ENCODE data around the gene PGD.

The PGD gene

GRCh38 chr1:10360045-10360444 is 38.8 kb upstream of the PGD start:
- H3K27ac ChIP-seq (ENCODE audit: low read depth, low read length, poor library complexity, severe bottlenecking): no peak overlapping the region
- no peak overlapping the region for H2AFZ ChIP-seq (ENCODE audit: low read length)
- no peaks in the 10 kb centered on the region for H3K4me1 ChIP-seq (ENCODE audit: insufficient read depth, low read length, severe bottlenecking)
- no peaks in the 10 kb centered on the region for H3F3A ChIP-seq (ENCODE audit: insufficient read depth, low read length)
- no peaks in the 10 kb centered on the region for H4K20me1 ChIP-seq (ENCODE audit: insufficient read depth, low read length)
- no peaks in the 10 kb centered on the region for H3K9me2 ChIP-seq (ENCODE audit: low read depth, low read length)
- H3K4me2 ChIP-seq (ENCODE audit: low read length): no peak overlapping the region
- no peaks in the 10 kb centered on the region for H3K9me3 ChIP-seq (ENCODE audit: low read length)
- no peaks in the 10 kb centered on the region for H3K27me3 ChIP-seq (ENCODE audit: insufficient read depth, low read length)
- H3K36me3 ChIP-seq (ENCODE audit: insufficient read depth, low read length): no peaks in the 10 kb centered on the region
- H3K79me2 ChIP-seq (ENCODE audit: insufficient read depth, low read length): no peaks in the 10 kb centered on the region
- TF ChIP-seq CTCF (IDR thresholded peaks at IDR 0.05; ENCODE audit: low read length): no peak
- TF ChIP-seq EZH2 (IDR thresholded peaks at IDR 0.05; ENCODE audit: borderline replicate concordance, low read length): no peak
- H3K9ac ChIP-seq (ENCODE audit: low read length): no peak overlapping the region
- no peak overlapping the region for H3K4me3 ChIP-seq (ENCODE audit: low read depth, low read length, poor library complexity, severe bottlenecking)

- Histone ChIP-seq H3F3A (ENCODE audit: insufficient read depth, low read length) (no peaks in the 10 kb centered on the region), H3K79me2 (ENCODE audit: insufficient read depth, low read length) (no peaks in the 10 kb centered on the region), H3K27ac (ENCODE audit: low read depth, low read length, poor library complexity, severe bottlenecking) (no peak overlapping the region), H3K4me1 (ENCODE audit: insufficient read depth, low read length, severe bottlenecking) (no peaks in the 10 kb centered on the region), H3K9ac (ENCODE audit: low read length) (no peak overlapping the region), H3K9me3 (ENCODE audit: low read length) (no peaks in the 10 kb centered on the region), H3K27me3 (ENCODE audit: insufficient read depth, low read length) (no peaks in the 10 kb centered on the region), H3K4me2 (ENCODE audit: low read length) (no peak overlapping the region), H3K4me3 (ENCODE audit: low read depth, low read length, poor library complexity, severe bottlenecking) (no peak overlapping the region), H3K36me3 (ENCODE audit: insufficient read depth, low read length) (no peaks in the 10 kb centered on the region), H2AFZ (ENCODE audit: low read length) (no peak overlapping the region), H4K20me1 (ENCODE audit: insufficient read depth, low read length) (no peaks in the 10 kb centered on the region), H3K9me2 (ENCODE audit: low read depth, low read length) (no peaks in the 10 kb centered on the region)
- no peak for TF ChIP-seq EZH2 (IDR thresholded peaks at IDR 0.05; ENCODE audit: borderline replicate concordance, low read length)
- no peak for TF ChIP-seq CTCF (IDR thresholded peaks at IDR 0.05; ENCODE audit: low read length)
Measured at GRCh38 chr1:10361515-10361914, 37.3 kb upstream of the PGD start.

GRCh38 chr1:10368194-10368593 is 30.7 kb upstream of the PGD start:
- Histone ChIP-seq H3K9ac (ENCODE audit: low read length) (no peak overlapping the region), H3K9me2 (ENCODE audit: low read depth, low read length) (no peaks in the 10 kb centered on the region), H3K27ac (ENCODE audit: low read depth, low read length, poor library complexity, severe bottlenecking) (no peak overlapping the region), H3K4me1 (ENCODE audit: insufficient read depth, low read length, severe bottlenecking) (no peaks in the 10 kb centered on the region), H3K4me3 (ENCODE audit: low read depth, low read length, poor library complexity, severe bottlenecking) (no peak overlapping the region), H3F3A (ENCODE audit: insufficient read depth, low read length) (no peaks in the 10 kb centered on the region), H3K79me2 (ENCODE audit: insufficient read depth, low read length) (no peaks in the 10 kb centered on the region), H4K20me1 (ENCODE audit: insufficient read depth, low read length) (no peaks in the 10 kb centered on the region), H2AFZ (ENCODE audit: low read length) (no peak overlapping the region), H3K27me3 (ENCODE audit: insufficient read depth, low read length) (no peaks in the 10 kb centered on the region), H3K9me3 (ENCODE audit: low read length) (no peaks in the 10 kb centered on the region), H3K36me3 (ENCODE audit: insufficient read depth, low read length) (no peaks in the 10 kb centered on the region), H3K4me2 (ENCODE audit: low read length) (no peak overlapping the region)
- no peak for TF ChIP-seq EZH2 (IDR thresholded peaks at IDR 0.05; ENCODE audit: borderline replicate concordance, low read length)
- no peak for TF ChIP-seq CTCF (IDR thresholded peaks at IDR 0.05; ENCODE audit: low read length)

Data from OCI-LY1 (cell line).